ENCODE results near the gene CAPN8. TPM values are rescaled to one million over a fixed set of nuclear protein-coding genes. Genes with fewer than 3 reads are reported as not detected.

CAPN8 gene
- 1 to 10 TPM; 1.3 to 1.7 (median 1.5) TPM for polyA plus RNA-seq (ENCODE audit: insufficient read length in 4 of 4)

DNA sequence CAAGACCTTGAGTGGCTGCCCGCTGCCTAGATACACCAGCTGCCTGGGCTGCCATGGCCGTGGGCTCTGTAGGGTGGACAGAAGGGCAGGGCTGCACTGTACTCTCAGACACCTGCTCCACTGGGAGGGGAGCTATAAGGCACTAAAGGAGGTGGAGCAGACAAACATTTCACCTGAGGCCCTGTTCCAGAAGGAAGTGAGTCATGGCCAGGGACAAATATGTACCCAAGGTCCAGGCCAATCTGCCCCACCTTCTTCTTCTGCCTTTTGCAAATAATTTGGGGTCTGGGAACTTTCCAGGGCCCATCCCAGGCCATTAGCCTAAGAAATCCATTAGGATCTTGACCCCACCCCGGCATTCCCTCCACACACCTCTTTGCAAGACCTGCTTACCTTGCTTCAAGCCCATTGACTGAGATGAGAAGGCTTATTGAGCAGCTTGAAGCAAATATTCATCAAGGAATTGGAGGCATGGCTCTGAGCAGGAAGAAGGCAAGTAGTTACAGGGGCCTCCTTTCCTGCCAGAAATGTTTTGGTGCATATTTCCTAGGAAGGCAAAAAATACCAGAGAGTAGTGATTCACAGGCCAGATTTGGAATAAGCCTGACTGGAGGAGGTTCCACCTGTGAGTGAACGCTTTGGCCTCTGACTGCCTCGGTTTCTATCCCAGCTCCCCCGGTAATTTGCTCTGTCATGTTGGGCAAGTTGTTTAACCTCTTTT, at the start of gene CAPN8:
Gene CAPN8 (minus strand): TSS at position 110 of the 721 bp plus-strand sequence. CDS start 55 bp downstream, at position 55.
- no peak for DNase-seq (ENCODE audit: low read depth in 4 of 4, low spot score in 3 of 4)

- no peak for DNase-seq (ENCODE audit: low read depth in 4 of 4, low spot score in 3 of 4)
Observed at GRCh38 chr1:223714849-223715603, 49.5 kb upstream of the CAPN8 start.

DNA sequence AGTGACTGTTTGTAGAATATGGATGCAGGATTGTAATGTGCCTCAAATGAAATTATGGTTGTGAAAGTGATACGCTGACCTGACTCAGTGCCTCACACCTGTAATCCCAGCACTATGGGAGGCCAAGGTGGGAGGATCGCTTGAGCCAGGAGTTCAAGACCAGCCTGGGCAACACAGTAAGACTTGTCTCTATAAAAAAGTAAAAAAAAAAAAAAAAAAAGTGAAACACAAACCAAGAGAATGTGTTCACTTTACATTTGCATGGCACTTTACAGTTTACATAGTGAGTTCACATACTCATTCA, 48.9 kb upstream of the CAPN8 start:
- DNase-seq (ENCODE audit: low read depth in 4 of 4, low spot score in 3 of 4) = no peak

DNA sequence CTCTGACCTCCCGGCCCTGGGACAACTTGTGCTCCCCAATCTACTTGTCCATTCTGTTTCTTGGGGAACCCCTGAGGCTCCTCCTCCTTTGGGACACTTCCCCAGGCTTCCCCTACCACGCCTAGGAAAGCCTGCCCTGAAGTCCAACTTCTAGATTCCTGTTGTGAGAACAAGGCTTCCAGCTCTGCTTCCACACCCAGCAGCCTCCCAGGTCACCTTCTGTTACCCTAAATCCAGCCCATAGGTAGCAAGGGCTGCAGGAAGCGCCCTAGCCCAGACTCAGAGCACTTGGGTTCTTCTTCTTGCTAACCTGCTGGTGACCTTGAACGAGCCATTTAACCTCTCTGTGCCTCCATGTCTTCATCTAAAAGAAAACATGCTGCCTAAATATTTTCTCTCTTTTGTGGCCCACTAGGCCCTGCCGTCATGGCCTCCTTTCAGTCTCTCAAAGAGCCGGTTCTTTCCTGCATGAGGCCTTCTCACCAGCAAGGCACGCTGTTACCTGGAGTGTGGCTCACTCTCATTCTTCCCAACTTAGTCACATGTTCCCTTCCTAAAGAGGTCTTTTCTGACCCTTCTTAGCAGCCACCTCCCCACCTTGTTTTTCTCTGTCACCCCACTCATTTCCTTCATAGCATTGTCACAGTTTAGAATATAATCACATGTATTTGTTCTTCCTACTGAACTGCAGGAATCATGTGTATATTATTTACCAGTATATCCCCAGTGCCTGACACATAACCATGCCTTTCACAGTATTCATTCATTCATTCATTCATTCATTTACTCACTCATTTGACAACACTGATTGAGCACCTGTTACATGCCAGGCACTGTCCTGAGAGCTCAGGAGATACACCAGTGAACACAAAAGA, 48.3 kb upstream of the CAPN8 start:
- no peak for DNase-seq (ENCODE audit: low read depth in 4 of 4, low spot score in 3 of 4)

DNA sequence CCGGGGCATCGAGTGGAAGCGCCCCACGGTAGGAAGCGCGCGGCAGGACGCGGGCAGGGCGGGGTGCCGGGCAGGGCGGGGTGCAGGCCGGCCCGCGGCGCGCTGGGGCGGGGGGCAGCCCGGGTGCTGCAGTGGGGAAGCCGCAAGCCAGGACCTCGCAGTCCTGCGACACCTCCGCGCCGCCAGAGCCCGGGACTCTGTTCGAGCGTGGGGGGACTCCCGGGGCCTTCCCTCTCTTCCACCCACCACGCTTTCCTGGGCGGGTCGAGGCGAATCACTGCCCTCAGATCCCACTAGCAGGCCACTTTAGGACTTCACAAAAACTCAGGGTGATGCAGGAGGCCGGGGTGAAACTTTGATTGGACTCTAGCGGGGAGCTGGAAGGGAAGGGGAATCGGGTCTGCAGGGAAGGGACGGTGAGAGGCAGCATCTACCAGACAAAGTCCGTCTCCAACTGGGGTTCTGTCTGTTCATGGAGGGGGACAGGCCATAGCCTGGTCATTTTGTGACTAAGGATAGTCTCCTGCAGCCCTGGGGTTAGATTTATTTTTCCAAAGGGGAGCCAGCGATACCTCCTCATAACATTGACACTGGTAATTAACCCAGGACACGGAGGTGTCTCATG, 47.5 kb upstream of the CAPN8 start:
- DNase-seq (ENCODE audit: low read depth in 4 of 4, low spot score in 3 of 4) = no peak

DNA sequence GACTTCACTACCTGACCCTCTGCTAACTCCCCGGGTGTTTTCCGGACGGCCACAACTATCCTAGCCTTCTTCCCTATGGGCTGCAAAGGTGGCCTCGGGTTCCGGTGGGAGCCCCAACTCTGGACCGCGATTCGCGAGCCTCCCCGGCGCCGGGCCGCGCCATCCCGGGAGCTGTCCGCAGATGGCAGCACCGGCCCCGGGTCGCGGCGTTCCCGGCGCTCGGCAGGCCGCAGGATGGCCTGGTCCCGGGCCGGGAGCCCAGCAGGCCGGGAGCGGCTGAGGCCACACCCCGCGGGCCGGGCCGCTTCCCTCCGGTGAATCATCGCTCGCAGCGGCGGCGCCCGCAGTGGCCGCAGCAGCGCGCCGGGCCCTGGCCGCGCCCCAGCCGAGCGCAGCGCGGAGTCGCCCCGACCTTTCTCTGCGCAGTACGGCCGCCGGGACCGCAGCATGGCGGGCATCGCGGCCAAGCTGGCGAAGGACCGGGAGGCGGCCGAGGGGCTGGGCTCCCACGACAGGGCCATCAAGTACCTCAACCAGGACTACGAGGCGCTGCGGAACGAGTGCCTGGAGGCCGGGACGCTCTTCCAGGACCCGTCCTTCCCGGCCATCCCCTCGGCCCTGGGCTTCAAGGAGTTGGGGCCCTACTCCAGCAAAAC, 46.8 kb upstream of the CAPN8 start, which contains the start of gene CAPN2:
Gene CAPN2 (plus strand): TSS at position 346 of the 656 bp plus-strand sequence. CDS start 102 bp downstream, at position 448.
- DNase-seq (ENCODE audit: low read depth in 4 of 4, low spot score in 3 of 4) = no peak

DNA sequence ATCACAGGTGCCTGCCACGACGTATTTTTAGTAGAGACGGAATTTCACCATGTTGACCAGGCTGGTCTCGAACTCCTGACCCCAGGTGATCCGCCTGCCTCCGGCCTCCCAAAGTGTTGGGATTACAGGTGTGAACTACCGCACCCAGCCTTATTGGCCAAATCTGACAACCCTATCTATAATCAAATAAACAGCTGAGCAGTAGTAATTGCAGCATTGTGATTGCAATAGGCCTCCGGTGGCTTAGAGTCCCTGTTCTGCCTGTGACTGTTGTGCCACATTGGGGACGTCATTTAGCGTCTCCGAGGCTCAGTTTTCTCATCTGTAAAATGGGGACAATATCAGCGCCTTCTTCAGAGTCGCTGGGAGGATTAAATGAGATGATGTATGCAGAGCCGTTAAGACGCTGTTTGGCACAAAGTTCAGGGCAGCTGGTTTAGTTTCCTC, 46.3 kb upstream of the CAPN8 start:
- no peak for DNase-seq (ENCODE audit: low read depth in 4 of 4, low spot score in 3 of 4)

DNA sequence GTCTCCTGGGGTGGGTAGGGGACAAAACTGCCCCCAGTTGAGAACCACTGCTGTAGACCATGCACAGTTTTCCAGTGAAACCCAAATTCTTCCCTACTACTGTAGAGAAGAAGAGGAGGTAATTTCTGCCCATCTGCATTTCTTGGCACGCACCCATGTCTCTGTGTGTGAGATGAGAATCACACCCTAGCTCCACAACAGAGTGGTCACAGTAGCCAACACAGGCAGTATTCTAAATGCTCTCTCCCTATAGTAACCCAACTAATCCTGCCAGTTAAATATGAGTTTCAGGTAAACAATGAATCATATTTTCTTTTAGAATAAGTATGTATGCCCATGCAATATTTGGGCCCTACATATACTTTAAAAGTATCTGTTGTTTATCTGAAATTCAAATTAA, 45.7 kb upstream of the CAPN8 start:
- no peak for DNase-seq (ENCODE audit: low read depth in 4 of 4, low spot score in 3 of 4)

GRCh38 chr1:223710179-223711133, 45.0 kb upstream of the CAPN8 start:
- no peak for DNase-seq (ENCODE audit: low read depth in 4 of 4, low spot score in 3 of 4)

DNA sequence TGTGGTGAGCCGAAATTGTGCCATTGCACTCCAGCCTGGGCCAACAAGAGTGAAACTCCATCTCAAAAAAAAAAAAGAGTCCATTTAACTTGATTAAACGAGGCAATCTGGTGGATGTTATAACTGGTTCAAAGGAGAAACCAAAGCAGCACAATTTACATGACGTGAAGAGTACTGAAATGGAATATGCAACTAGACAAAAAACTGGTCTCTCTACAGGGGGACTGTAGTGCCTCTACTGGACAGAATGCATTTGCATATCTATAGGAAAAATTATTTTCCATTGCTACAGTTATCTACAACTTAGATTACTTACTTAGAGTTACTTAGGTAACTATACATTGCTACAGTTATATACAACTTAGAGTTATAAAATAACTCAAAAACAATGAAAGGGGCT, 44.1 kb upstream of the CAPN8 start:
- DNase-seq (ENCODE audit: low read depth in 4 of 4, low spot score in 3 of 4) = no peak

DNA sequence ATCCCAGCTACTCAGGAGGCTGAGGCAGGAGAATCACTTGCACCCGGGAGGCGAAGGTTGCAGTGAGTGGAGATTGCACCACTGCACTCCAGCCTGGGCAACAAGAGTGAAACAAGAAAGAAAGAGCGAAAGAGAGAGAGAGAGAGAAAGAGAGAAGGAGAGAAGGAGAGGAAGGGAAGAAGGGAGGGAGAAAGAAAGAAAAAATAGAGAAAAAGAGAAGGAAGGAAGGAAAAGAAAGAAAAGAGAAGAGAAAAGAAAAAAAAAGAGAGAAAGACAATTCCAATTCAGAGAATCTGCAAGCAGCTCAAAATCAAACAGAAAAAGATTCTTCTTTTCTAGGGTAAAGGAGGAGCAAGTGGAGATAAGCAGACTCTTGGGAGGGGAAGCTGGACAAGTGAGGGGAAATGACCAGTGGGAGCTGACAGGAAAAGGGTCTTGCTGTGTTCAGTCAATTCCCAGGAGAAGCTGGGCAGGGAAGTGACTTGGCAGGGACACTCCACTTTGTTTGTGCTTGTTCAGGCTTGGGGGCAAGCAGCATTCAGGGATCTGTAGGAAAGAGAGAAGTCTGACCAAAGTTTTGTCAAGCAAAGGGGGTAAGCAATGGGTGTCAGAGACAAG, 43.3 kb upstream of the CAPN8 start:
- no peak for DNase-seq (ENCODE audit: low read depth in 4 of 4, low spot score in 3 of 4)

DNA sequence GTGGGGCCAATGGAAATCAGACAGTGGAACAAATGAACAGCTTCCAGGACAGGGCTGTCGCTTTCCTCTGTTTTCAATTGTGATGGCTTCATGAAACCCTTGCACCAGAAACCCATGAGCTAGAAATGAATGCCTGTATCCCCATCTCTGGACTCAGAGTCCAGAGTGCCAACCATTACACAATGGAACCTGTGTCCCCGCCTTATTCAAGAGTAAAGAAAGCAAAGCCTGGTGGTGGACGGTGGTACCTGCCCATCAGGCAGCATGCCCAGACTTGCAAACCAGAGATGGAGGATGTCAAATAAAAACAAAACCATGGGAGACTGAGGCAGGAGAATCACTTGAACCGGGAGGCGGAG, 42.5 kb upstream of the CAPN8 start:
- no peak for DNase-seq (ENCODE audit: low read depth in 4 of 4, low spot score in 3 of 4)

DNA sequence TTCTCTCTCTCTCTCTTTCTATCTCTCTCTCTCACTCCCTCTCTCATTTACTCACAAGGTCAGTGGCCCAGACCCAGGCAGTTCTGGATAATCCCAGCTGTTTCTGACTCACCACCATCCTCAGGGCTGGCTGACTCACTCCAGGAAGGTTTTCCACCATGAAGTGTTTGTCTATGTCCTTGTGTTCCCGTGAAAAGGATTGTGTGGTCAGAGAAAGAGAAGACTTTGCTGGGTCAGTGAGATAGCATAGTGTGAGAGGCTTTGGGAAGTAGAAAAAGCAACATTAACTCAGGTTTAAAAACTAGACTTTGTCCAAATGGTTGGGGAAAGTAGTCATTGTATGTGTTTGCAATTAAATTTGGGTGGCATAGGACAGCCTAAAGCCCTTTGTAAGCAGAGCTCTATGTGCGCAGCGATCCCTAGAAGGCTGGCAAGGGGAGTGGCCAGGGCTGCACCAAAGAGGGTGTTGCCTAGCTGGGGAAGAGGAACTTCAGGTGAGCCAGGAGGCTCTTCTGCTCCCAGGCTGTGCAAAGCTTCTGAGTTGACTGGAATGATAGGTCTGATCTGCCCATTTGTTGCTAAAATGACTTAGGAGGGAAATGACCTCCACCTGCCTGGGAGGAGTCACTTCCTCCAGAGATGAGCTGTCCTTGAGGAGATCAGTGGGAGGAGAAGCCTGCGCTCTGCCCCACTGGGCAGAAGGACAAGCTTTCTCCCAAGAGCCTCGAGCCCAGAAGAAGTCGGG, 41.9 kb upstream of the CAPN8 start:
- no peak for DNase-seq (ENCODE audit: low read depth in 4 of 4, low spot score in 3 of 4)

GRCh38 chr1:223706077-223706973, 40.8 kb upstream of the CAPN8 start:
- DNase-seq (ENCODE audit: low read depth in 4 of 4, low spot score in 3 of 4) = no peak

GRCh38 chr1:223704921-223705878, 39.7 kb upstream of the CAPN8 start:
- no peak for DNase-seq (ENCODE audit: low read depth in 4 of 4, low spot score in 3 of 4)

- DNase-seq (ENCODE audit: low read depth in 4 of 4, low spot score in 3 of 4) = no peak
Observed at GRCh38 chr1:223703668-223704013, 38.1 kb upstream of the CAPN8 start.

All from right renal pelvis (tissue), 4 donors.